K562 (cell line): Measurements from ENCODE around the gene VDAC2. TPM values are rescaled to one million over a fixed set of nuclear protein-coding genes. Genes with fewer than 3 reads are reported as not detected.
A peak's percentile ranks its signal among the peaks of the same experiment; 100 is the strongest.

Experiments
- ATAC-seq: fragments of 200-7000 bp; cut with Tn5 transposase; 3 replicates; pipeline ENCODE4 v1.9.1; 2020; ENCODE audit warnings: moderate library complexity
- BruUV-seq: library from RNA; stranded (reverse); fragments of 400-500 nt; replicated peaks from 2 replicates; lab custom pipeline; 2021; lab: Mats Ljungman, UMichigan
- CTCF ChIA-PET: fragments of 300-600 bp; formaldehyde crosslinking; extraction: SDS; loops from one replicate; lab custom pipeline; 2021; ENCODE audit warnings: low intra/inter-chr PET ratio; lab: Yijun Ruan, JAX
- POLR2A ChIA-PET: fragments of 300-600, 350-650 bp; sonication (Branson Sonifier 250); formaldehyde crosslinking; extraction: SDS; loops from one replicate; lab custom pipeline; 2021; ENCODE audit warnings: antibody characterized with exemption, inconsistent platforms; lab: Yijun Ruan, JAX
- DNase-seq, 4 experiments: peaks; one replicate each; pipeline versions ENCODE4 v3.0.0 to v3.0.0-alpha.2; 2011 to 2018; ENCODE audit warnings: low spot score in 3 of 4, mixed read lengths in 3 of 4; ENCODE audit errors: extremely low read depth in 1 of 4
- FAIRE-seq: peaks from 2 replicates; lab custom pipeline; 2011; peaks lifted over from hg19 to GRCh38; lab: Jason Lieb, UNC
- H2AFZ ChIP-seq: 2 replicates; pipeline ENCODE4 v1.6.0; 2011; ENCODE audit warnings: low read depth, low read length, control low read depth, inconsistent platforms
- H3K27ac ChIP-seq: fragments of 200-600 bp; 3 replicates; pipeline ENCODE4 v1.8.0; 2011; ENCODE audit warnings: low read depth, mild to moderate bottlenecking, control low read depth, inconsistent platforms, low read length, moderate library complexity, mixed read lengths; ENCODE audit errors: extremely low read depth
- H3K27me3 ChIP-seq, 2 experiments: fragments of 300-600 bp in 1 of 2; 2 replicates in 1 of 2; 3 replicates in 1 of 2; pipeline versions ENCODE4 v1.6.0 to v1.8.0; 2011; ENCODE audit warnings: inconsistent platforms in 2 of 2, low read length in 2 of 2, mild to moderate bottlenecking in 1 of 2, mixed read lengths in 1 of 2, moderate library complexity in 1 of 2; ENCODE audit not compliant: control insufficient read depth in 2 of 2, insufficient read depth in 2 of 2
- H3K36me3 ChIP-seq: fragments of 300-600 bp; 3 replicates; pipeline ENCODE4 v1.8.0; 2011; ENCODE audit warnings: mild to moderate bottlenecking, low read length, inconsistent platforms; ENCODE audit not compliant: control insufficient read depth, insufficient read depth
- H3K4me1 ChIP-seq, 2 experiments: fragments of 200-600 bp in 1 of 2; replicated peaks in 1 of 2; 2 replicates in 1 of 2; 3 replicates in 1 of 2; pipeline versions ENCODE4 v1.5.1 to v1.8.0; 2011; ENCODE audit warnings: inconsistent platforms in 2 of 2, low read length in 2 of 2, mild to moderate bottlenecking in 1 of 2, mixed read lengths in 1 of 2, moderate library complexity in 1 of 2; ENCODE audit not compliant: control insufficient read depth in 2 of 2, insufficient read depth in 2 of 2
- H3K4me2 ChIP-seq: 2 replicates; pipeline ENCODE4 v1.6.1; 2011; ENCODE audit warnings: low read length, control low read depth, inconsistent platforms, mixed read lengths; ENCODE audit not compliant: insufficient read depth
- H3K4me3 ChIP-seq: fragments of 200-600 bp; sonication (generic), shearing (Covaris generic); 2 replicates; pipeline ENCODE4 v1.5.1; 2016; ENCODE audit warnings: control low read depth, inconsistent platforms
- H3K79me2 ChIP-seq: fragments of 200-600 bp; 3 replicates; pipeline ENCODE4 v1.8.0; 2011; ENCODE audit warnings: low read length, inconsistent platforms; ENCODE audit not compliant: control insufficient read depth, insufficient read depth
- H3K9ac ChIP-seq, 2 experiments: 2 replicates each; pipeline versions ENCODE4 v1.6.0 to v1.6.1; 2011; ENCODE audit warnings: low read depth in 2 of 2, low read length in 2 of 2, control low read depth in 1 of 2, inconsistent platforms in 1 of 2, mild to moderate bottlenecking in 1 of 2, mixed read lengths in 1 of 2; ENCODE audit not compliant: insufficient read depth in 1 of 2
- H3K9me1 ChIP-seq: one replicate; pipeline ENCODE4 v1.6.0; 2011; ENCODE audit warnings: inconsistent platforms, mild to moderate bottlenecking, low read length, moderate library complexity; ENCODE audit not compliant: control insufficient read depth, insufficient read depth
- H3K9me3 ChIP-seq: replicated peaks from 2 replicates; pipeline ENCODE4 v1.5.1; 2011; ENCODE audit warnings: low read depth, low read length, inconsistent platforms; ENCODE audit not compliant: control insufficient read depth, insufficient read depth
- H4K20me1 ChIP-seq: replicated peaks from 2 replicates; pipeline ENCODE4 v1.6.1; 2011; ENCODE audit warnings: low read length, inconsistent platforms, mixed read lengths; ENCODE audit not compliant: control insufficient read depth, insufficient read depth
- CXXC5 ChIP-seq: fragments of 250-450 bp; sonication (Bioruptor Pico); IDR thresholded peaks from 2 replicates; pipeline ENCODE4 v1.8.0; 2022; ENCODE audit warnings: inconsistent platforms, mild to moderate bottlenecking, moderate library complexity
- EGR1 ChIP-seq: fragments of 450-650 bp; conservative IDR thresholded peaks from 2 replicates; pipeline ENCODE4 v1.6.1; 2017; ENCODE audit warnings: mild to moderate bottlenecking
- HCFC1 ChIP-seq: IDR thresholded peaks from 2 replicates; pipeline ENCODE4 v1.6.1; 2012; ENCODE audit warnings: low read depth, low read length, improper control_type of control experiment
- KAT7 ChIP-seq: sonication (generic); formaldehyde crosslinking; IDR thresholded peaks from 2 replicates; pipeline ENCODE4 v1.8.0; 2022; ENCODE audit warnings: missing genetic modification reagents, mild to moderate bottlenecking, borderline replicate concordance
- KAT8 ChIP-seq: fragments of 450-650 bp; IDR thresholded peaks from 2 replicates; pipeline ENCODE4 v1.6.1; 2016; ENCODE audit warnings: low read depth, mild to moderate bottlenecking
- MGA ChIP-seq: fragments of 450-650 bp; IDR thresholded peaks from 2 replicates; pipeline ENCODE4 v1.6.1; 2016; ENCODE audit warnings: mild to moderate bottlenecking, moderate library complexity
- POLR2G ChIP-seq: fragments of 200-400 bp; formaldehyde crosslinking; IDR thresholded peaks from 2 replicates; pipeline ENCODE4 v1.6.1; 2017; ENCODE audit warnings: low read depth, mild to moderate bottlenecking, antibody characterized with exemption, low read length, moderate library complexity
- WGBS: fragments of 100-300 bp; shearing (Covaris generic); methylation state at CpG from one replicate; pipeline ENCODE4 v1.1.6; 2016; ENCODE audit warnings: low coverage, mixed read lengths; ENCODE audit not compliant: insufficient coverage; ENCODE audit errors: missing lambda C conversion rate; 5-methylcytosine and 5-hydroxymethylcytosine counted together
- in situ Hi-C: fragments of 300-500 bp; cut with MboI; formaldehyde crosslinking; loops from 4 replicates; pipeline ENCODE4 v1.15.0; 2018; ENCODE audit warnings: inconsistent platforms, mixed read lengths
- intact Hi-C: fragments of 100-400 bp; cut with micrococcal nuclease; formaldehyde crosslinking; loops from 2 replicates; pipeline ENCODE4 v1.14.2; 2022
- polyA plus RNA-seq, 8 experiments: library from polyadenylated mRNA; depleted of rRNA in 4 of 8; stranded (reverse) in 5 of 8; unstranded in 3 of 8; fragments of >200 nt; fragmentation: Nextera tagmentation in 2 of 8; fragmentation: Illumina TruSeq in 1 of 8; extraction: Ambion mirVana in 2 of 8; extraction: Trizol in 1 of 8; gene quantifications; 2 replicates each; pipeline versions ENCODE4 v1.2.1 to v1.2.3, GENCODE V29; 2011 to 2014; ENCODE audit warnings: inconsistent platforms in 1 of 8, missing spikeins in 1 of 8
- total RNA-seq, 7 experiments: library from RNA; depleted of rRNA in 6 of 7; stranded (reverse); fragments of >200 nt in 6 of 7; fragmentation: Illumina TruSeq in 2 of 7; extraction: Trizol in 2 of 7; gene quantifications; 2 replicates each; pipeline versions ENCODE4 v1.2.1 to v1.2.3, GENCODE V29; 2011 to 2021; ENCODE audit warnings: low replicate concordance in 1 of 7
- TF ChIP-seq, protein P1 (sequence below): fragments of 250-450 bp; sonication (Bioruptor Pico); IDR thresholded peaks from 2 replicates; pipeline ENCODE4 v1.9.0; 2021; ENCODE audit warnings: mild to moderate bottlenecking

Gene VDAC2
- total and polyA plus RNA-seq, 9 of the 15 experiments (the other 6 are each of a cell fraction or from before 2014, with no cell fraction given), result 139 to 450 (median 250) TPM

DNA sequence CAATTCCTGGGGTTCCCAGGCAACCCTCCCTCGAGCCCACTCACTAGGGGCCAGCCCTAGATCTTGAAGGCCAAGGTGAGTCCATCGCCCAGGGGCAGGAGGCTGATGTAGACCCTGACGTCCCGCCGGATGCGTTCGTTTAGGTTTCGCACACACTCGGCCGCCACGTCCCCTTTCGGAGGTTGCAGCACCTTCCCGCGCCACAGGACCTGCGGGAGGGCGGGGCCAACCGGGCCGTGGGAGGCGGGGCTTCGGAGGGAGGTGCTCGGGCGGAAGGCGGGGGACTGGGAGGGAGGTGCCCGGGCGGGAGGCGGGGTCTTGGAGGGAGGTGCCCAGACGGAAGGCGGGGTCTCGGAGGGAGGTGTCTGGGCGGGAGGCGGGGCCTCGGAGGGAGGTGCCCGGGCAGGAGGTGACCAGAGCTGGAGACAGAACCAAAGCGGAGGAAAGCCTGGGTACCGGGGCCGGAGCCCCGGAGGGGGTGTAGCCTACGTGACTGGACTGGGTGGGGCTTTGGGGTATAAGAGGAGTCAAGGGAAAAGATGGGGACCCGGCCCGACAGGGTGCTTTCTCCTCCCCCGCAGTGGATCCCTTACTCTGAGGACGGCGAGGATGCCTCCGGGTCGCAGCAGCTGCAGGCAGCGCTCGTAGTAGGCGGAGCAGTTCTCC lies 23.6 kb downstream of the VDAC2 start:
- POLR2A ChIA-PET, result interaction anchor here (0.5 to 4.8 kb wide), 21 partner anchors 8 to 1121 kb away, joined by 3 to 28 read pairs (median 4); partner anchors contain the start of gene VDAC2
- intact Hi-C loops (loop anchor here (1.0 to 10.0 kb wide), 5 partner anchors 46 to 967 kb away; partner anchors contain the start of genes KAT6B and SAMD8), in situ Hi-C loops (loop anchor here (10.0 kb wide), 1 partner anchor 989 kb away; no protein-coding TSS in a partner anchor)
- peak overlapping the region; percentile 86 to 98 for H3K9ac ChIP-seq
- CTCF ChIA-PET, result interaction anchor here (0.6 to 4.2 kb wide), 9 partner anchors 43 to 1000 kb away, joined by 3 to 53 read pairs (median 4); no protein-coding TSS in a partner anchor
- BruUV-seq, result no TSS peak
- H4K20me1 ChIP-seq, result 0 out of 2 replicates have a peak, but pooled peaks cover 2% of the 10 kb centered on the region
- no peaks in the 10 kb centered on the region for H3K9me3 ChIP-seq
- H2AFZ ChIP-seq, result peak overlapping the region; percentile 95
- peaks cover 41% of the 10 kb centered on the region for H3K79me2 ChIP-seq
- FAIRE-seq (peak; percentile 77), ATAC-seq (peak; percentile 85), DNase-seq (peak; percentile 98 to 100 (median 99))
- H3K4me1 ChIP-seq, result peaks cover 14 to 42% of the 10 kb centered on the region in 2 experiments
- H3K4me3 ChIP-seq, result peak overlapping the region; percentile 57
- H3K27me3 ChIP-seq, result no peaks in the 10 kb centered on the region
- H3K4me2 ChIP-seq, result peak overlapping the region; percentile 86
- peaks cover 45% of the 10 kb centered on the region for H3K36me3 ChIP-seq
- H3K27ac ChIP-seq, result peak overlapping the region; percentile 91
- no peaks in the 10 kb centered on the region for H3K9me1 ChIP-seq
- WGBS, result under 1% methylated on average over 42 of the region's 48 CpGs
- TF ChIP-seq POLR2G (peak; percentile 80), KAT8 (no peak), CXXC5 (CRISPR knock-in tag) (0 out of 2 replicates have a peak, but pooled peaks have one; percentile 9), HCFC1 (peak; percentile 18; the same call in 1 of the 2 replicates), KAT7 (CRISPR knock-in tag) (peak; percentile 10; the same call in 1 of the 2 replicates), MGA (peak; percentile 55), EGR1 (peak; percentile 80)
- TF ChIP-seq, protein P1, sequence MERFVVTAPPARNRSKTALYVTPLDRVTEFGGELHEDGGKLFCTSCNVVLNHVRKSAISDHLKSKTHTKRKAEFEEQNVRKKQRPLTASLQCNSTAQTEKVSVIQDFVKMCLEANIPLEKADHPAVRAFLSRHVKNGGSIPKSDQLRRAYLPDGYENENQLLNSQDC, result 0 out of 2 replicates have a peak, but pooled peaks have one; percentile 41
